ENCODE results near the gene KLHL14. TPM values are rescaled to one million over a fixed set of nuclear protein-coding genes. Genes with fewer than 3 reads are reported as not detected.

Gene KLHL14, protein sequence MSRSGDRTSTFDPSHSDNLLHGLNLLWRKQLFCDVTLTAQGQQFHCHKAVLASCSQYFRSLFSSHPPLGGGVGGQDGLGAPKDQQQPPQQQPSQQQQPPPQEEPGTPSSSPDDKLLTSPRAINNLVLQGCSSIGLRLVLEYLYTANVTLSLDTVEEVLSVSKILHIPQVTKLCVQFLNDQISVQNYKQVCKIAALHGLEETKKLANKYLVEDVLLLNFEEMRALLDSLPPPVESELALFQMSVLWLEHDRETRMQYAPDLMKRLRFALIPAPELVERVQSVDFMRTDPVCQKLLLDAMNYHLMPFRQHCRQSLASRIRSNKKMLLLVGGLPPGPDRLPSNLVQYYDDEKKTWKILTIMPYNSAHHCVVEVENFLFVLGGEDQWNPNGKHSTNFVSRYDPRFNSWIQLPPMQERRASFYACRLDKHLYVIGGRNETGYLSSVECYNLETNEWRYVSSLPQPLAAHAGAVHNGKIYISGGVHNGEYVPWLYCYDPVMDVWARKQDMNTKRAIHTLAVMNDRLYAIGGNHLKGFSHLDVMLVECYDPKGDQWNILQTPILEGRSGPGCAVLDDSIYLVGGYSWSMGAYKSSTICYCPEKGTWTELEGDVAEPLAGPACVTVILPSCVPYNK
- not detected in 2 replicates for total RNA-seq

DNA sequence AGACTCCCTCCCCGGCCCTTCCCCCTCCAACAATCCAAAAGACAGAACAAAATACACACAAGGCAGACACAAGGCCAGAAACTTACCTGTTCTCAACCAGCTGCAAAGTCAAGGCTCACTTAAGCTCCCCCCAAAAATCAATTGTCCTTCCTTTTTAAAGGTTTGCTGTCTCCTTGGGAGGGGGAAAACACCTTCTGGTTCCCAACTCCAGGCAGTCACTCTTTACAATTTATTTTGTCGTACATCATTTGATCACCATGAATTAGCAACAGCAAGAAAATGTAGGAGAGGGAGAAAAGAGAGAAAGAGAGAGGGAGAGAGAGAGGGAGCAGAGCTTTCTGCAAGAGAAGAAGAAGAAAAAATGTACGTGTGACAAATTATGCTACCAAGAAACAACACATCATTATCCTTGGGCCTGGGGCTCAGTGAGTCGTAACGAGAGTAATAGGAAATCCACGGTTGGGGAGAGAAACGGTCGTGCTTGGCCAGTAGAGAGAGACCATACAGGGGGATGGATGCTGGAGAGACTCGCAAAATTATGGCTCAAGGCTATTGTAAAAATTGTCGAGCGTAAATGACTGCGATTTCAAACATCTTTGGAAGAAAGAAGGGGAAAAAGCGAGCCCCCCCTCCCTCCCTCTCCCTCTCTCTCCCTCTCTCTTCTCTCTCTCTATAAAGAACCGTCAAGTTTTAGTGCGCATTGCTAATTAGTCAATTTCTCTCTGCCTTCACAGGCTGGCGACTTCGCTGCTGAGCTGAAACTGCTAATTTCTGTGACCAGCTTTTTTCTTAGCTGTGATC, at the start of gene KLHL14:
Gene KLHL14 (minus strand): TSS at position 443 of the 801 bp plus-strand sequence. CDS start 2,432 bp downstream, outside the sequence.

All from airway epithelial cell (primary cell).